Dendritic cell treated with granulocyte-macrophage colony-stimulating factor and Interleukin-4, amounts not matched to agents 40 ng/mL and 50 ng/mL, for 4 days (primary cell): ENCODE measurements around the gene PLEKHG3.
"Not testable (repeated sequence)": the region's sequence is repeated elsewhere in the genome, so short reads cannot be mapped to it uniquely, and the experiment has no call there.

Experiments used
- H3K27ac Mint-ChIP-seq: one replicate; pipeline ENCODE4 v1.8.0; 2022; ENCODE audit warnings: mild to moderate bottlenecking, mixed read lengths
- H3K27me3 Mint-ChIP-seq: one replicate; pipeline ENCODE4 v1.8.0; 2022; ENCODE audit warnings: mild to moderate bottlenecking, mixed read lengths
- H3K36me3 Mint-ChIP-seq: one replicate; pipeline ENCODE4 v1.8.0; 2022; ENCODE audit warnings: low read depth, mixed read lengths
- H3K4me1 Mint-ChIP-seq: one replicate; pipeline ENCODE4 v1.8.0; 2022; ENCODE audit warnings: low read depth, mixed read lengths
- H3K4me3 Mint-ChIP-seq: one replicate; pipeline ENCODE4 v1.8.0; 2022; ENCODE audit warnings: mild to moderate bottlenecking, moderate library complexity, mixed read lengths
- H3K9me3 Mint-ChIP-seq: one replicate; pipeline ENCODE4 v1.8.0; 2022; ENCODE audit warnings: mixed read lengths
- intact Hi-C: fragments of 100-400 bp; cut with micrococcal nuclease; formaldehyde crosslinking; loops from one replicate; pipeline ENCODE4 v1.15.0; 2022

The PLEKHG3 gene

GRCh38 chr14:64680714-64681065 is 23.5 kb upstream of the PLEKHG3 start:
- H3K4me3 Mint-ChIP-seq, result no peak overlapping the region
- H3K27ac Mint-ChIP-seq, result peak overlapping the region; percentile 63
- no peaks in the 10 kb centered on the region for H3K9me3 Mint-ChIP-seq
- H3K36me3 Mint-ChIP-seq, result no peaks in the 10 kb centered on the region
- peaks cover 24% of the 10 kb centered on the region for H3K27me3 Mint-ChIP-seq
- intact Hi-C loops, result no loop called here
- peaks cover 63% of the 10 kb centered on the region for H3K4me1 Mint-ChIP-seq

GRCh38 chr14:64681796-64682710 is 22.2 kb upstream of the PLEKHG3 start:
- H3K4me1 Mint-ChIP-seq, result peaks cover 57% of the 10 kb centered on the region

GRCh38 chr14:64682843-64683242 is 21.4 kb upstream of the PLEKHG3 start:
- intact Hi-C loops, result no loop called here
- peaks cover 49% of the 10 kb centered on the region for H3K4me1 Mint-ChIP-seq
- no peaks in the 10 kb centered on the region for H3K36me3 Mint-ChIP-seq
- H3K9me3 Mint-ChIP-seq, result no peaks in the 10 kb centered on the region
- H3K27ac Mint-ChIP-seq, result no peak overlapping the region
- H3K4me3 Mint-ChIP-seq, result no peak overlapping the region
- H3K27me3 Mint-ChIP-seq, result peaks cover 22% of the 10 kb centered on the region

More at GRCh38 chr14:64681796-64682710, 22.2 kb upstream of the PLEKHG3 start:
- intact Hi-C loops, result no loop called here
- Mint-ChIP-seq H3K27me3 (peaks cover 28% of the 10 kb centered on the region), H3K27ac (peak overlapping the region; percentile 67), H3K36me3 (no peaks in the 10 kb centered on the region), H3K9me3 (no peaks in the 10 kb centered on the region), H3K4me3 (no peak overlapping the region)

GRCh38 chr14:64683264-64683663 is 21.0 kb upstream of the PLEKHG3 start:
- H3K27me3 Mint-ChIP-seq, result peaks cover 21% of the 10 kb centered on the region
- H3K36me3 Mint-ChIP-seq, result no peaks in the 10 kb centered on the region
- peaks cover 53% of the 10 kb centered on the region for H3K4me1 Mint-ChIP-seq
- H3K4me3 Mint-ChIP-seq, result no peak overlapping the region
- intact Hi-C loops, result no loop called here
- H3K9me3 Mint-ChIP-seq, result no peaks in the 10 kb centered on the region
- H3K27ac Mint-ChIP-seq, result no peak overlapping the region

GRCh38 chr14:64684091-64684490 is 20.1 kb upstream of the PLEKHG3 start:
- Mint-ChIP-seq H3K9me3 (no peaks in the 10 kb centered on the region), H3K4me3 (no peak overlapping the region), H3K4me1 (peaks cover 59% of the 10 kb centered on the region), H3K27ac (peak overlapping the region; percentile 12), H3K27me3 (peaks cover 25% of the 10 kb centered on the region), H3K36me3 (no peaks in the 10 kb centered on the region)
- intact Hi-C loops, result no loop called here

- Mint-ChIP-seq H3K27ac (peak overlapping the region; percentile 4), H3K4me3 (no peak overlapping the region)
- intact Hi-C loops, result no loop called here
These were observed 18.6 kb upstream of the PLEKHG3 start for GRCh38 chr14:64685371-64686281.

DNA sequence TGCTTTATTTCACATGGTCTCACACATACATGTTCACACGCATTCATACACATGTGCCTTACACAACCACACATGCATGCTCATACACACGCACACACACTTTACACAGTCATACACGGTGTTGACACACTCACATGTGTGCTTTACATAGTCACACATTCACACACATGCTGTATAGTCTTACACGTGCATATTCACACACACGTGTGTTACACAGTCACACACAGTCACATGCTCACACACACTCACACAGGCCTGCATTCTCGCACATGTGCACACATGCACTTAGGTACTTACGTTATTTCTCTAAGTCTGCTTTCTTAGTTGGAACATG is 18.0 kb upstream of the PLEKHG3 start:
- Mint-ChIP-seq H3K27ac (no peak overlapping the region), H3K9me3 (no peaks in the 10 kb centered on the region), H3K36me3 (no peaks in the 10 kb centered on the region), H3K27me3 (peaks cover 36% of the 10 kb centered on the region), H3K4me1 (peaks cover 47% of the 10 kb centered on the region), H3K4me3 (no peak overlapping the region)
- intact Hi-C loops, result no loop called here

More at GRCh38 chr14:64685371-64686281, 18.6 kb upstream of the PLEKHG3 start:
- Mint-ChIP-seq H3K27me3 (peaks cover 36% of the 10 kb centered on the region), H3K36me3 (no peaks in the 10 kb centered on the region), H3K4me1 (peaks cover 50% of the 10 kb centered on the region), H3K9me3 (no peaks in the 10 kb centered on the region)

DNA sequence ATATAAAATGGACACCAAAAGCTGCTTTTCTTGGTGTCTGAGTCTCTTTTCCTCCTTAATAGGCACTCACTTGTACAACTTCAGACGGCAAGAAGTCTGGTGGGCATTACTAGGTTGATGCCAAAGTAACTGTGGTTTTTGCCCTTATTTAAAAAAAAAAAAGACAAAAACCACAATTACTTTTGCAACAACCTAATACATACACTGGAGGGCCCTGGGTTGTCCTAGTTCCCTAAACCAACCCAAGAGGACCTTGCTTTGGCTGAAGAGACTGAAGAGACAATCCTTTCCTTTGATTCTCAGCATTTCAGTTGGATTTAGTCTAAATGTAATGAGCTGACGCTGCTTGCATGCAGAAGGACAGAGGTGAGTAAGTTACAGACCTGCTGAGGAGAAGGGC is 16.2 kb upstream of the PLEKHG3 start:
- H3K4me1 Mint-ChIP-seq, result peaks cover 44% of the 10 kb centered on the region
- H3K27ac Mint-ChIP-seq, result no peak overlapping the region
- H3K36me3 Mint-ChIP-seq, result no peaks in the 10 kb centered on the region
- intact Hi-C loops, result no loop called here
- H3K27me3 Mint-ChIP-seq, result peaks cover 37% of the 10 kb centered on the region
- H3K9me3 Mint-ChIP-seq, result no peaks in the 10 kb centered on the region
- no peak overlapping the region for H3K4me3 Mint-ChIP-seq

DNA sequence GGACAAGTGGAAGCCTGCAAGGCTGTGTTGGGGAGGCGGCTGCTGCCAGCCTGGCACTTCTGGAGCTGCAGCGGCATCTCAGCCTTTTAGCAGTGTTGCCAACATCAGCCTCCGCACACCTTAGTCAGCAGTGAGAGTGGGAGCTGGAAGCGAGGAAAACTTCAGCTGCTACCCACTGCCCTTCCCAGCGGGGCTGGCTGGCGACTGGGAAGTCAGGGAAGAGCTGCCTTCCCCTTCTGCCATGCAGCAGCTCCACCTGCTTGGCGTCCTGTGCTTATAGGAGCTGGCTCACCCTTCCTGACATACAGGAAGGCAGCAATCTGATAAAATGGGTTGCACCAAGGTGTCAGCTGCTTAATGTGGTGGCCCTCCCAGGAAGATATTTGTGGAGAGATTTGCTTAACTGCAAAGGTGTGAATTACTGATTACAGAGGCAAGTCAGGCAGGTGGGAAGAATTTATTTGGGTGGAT is 15.4 kb upstream of the PLEKHG3 start:
- peaks cover 47% of the 10 kb centered on the region for H3K4me1 Mint-ChIP-seq
- no peaks in the 10 kb centered on the region for H3K36me3 Mint-ChIP-seq
- peaks cover 39% of the 10 kb centered on the region for H3K27me3 Mint-ChIP-seq
- intact Hi-C loops, result no loop called here
- H3K27ac Mint-ChIP-seq, result no peak overlapping the region
- H3K9me3 Mint-ChIP-seq, result no peaks in the 10 kb centered on the region
- no peak overlapping the region for H3K4me3 Mint-ChIP-seq

DNA sequence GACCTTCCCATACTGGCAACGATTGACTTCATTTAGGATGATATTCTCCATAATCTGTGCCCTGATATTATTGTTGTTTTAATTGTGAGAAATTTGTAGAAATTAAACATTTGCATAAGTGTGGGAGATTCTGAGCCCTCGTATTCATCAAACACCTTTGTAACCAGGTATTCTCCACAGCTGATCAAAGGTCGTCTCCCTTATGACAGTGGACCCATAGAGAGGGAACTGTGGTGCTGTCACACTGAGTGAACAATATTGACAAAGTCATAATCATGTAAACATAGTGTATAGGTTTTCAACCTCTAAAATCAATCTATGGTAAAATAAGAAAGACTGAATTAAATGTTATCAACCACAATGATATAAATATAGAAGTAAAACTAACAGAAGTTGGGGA is 14.9 kb upstream of the PLEKHG3 start:
- peaks cover 47% of the 10 kb centered on the region for H3K4me1 Mint-ChIP-seq
- no peaks in the 10 kb centered on the region for H3K36me3 Mint-ChIP-seq
- peaks cover 41% of the 10 kb centered on the region for H3K27me3 Mint-ChIP-seq
- no peaks in the 10 kb centered on the region for H3K9me3 Mint-ChIP-seq
- H3K27ac Mint-ChIP-seq, result no peak overlapping the region
- intact Hi-C loops, result no loop called here
- no peak overlapping the region for H3K4me3 Mint-ChIP-seq

- H3K27ac Mint-ChIP-seq, H3K36me3 Mint-ChIP-seq, H3K9me3 Mint-ChIP-seq, H3K4me3 Mint-ChIP-seq, intact Hi-C loops: not testable (repeated sequence)
- Mint-ChIP-seq H3K4me1 (peaks cover 50% of the 10 kb centered on the region), H3K27me3 (peaks cover 35% of the 10 kb centered on the region)
These were observed 13.6 kb upstream of the PLEKHG3 start for GRCh38 chr14:64690607-64691006.

- no peaks in the 10 kb centered on the region for H3K9me3 Mint-ChIP-seq
- intact Hi-C loops, result no loop called here
- H3K27me3 Mint-ChIP-seq, result peaks cover 33% of the 10 kb centered on the region
- peaks cover 43% of the 10 kb centered on the region for H3K4me1 Mint-ChIP-seq
- no peak overlapping the region for H3K4me3 Mint-ChIP-seq
- H3K36me3 Mint-ChIP-seq, result no peaks in the 10 kb centered on the region
- no peak overlapping the region for H3K27ac Mint-ChIP-seq
These were observed 12.8 kb upstream of the PLEKHG3 start for GRCh38 chr14:64691376-64691775.

GRCh38 chr14:64692189-64692985 is 11.8 kb upstream of the PLEKHG3 start:
- Mint-ChIP-seq H3K36me3 (no peaks in the 10 kb centered on the region), H3K4me3 (no peak overlapping the region), H3K27me3 (peaks cover 33% of the 10 kb centered on the region), H3K27ac (no peak overlapping the region), H3K4me1 (peaks cover 45% of the 10 kb centered on the region), H3K9me3 (no peaks in the 10 kb centered on the region)
- intact Hi-C loops, result no loop called here
